Measurements from ENCODE around the gene PADI4. TPM values are rescaled to one million over a fixed set of nuclear protein-coding genes. Genes with fewer than 3 reads are reported as not detected.
A peak's percentile ranks its signal among the peaks of the same experiment; 100 is the strongest.

Gene PADI4
- total and polyA plus RNA-seq, 2 of the 8 experiments (the other 6 are each of a cell fraction or from before 2014, with no cell fraction given), result 0.29 TPM; not detected in 1

- Histone ChIP-seq H3K23me2 (ENCODE audit: low read depth, low read length) (no peaks in the 10 kb centered on the region), H4K5ac (ENCODE audit: insufficient read length, low read depth, low read length) (no peak overlapping the region), H2BK20ac (ENCODE audit: low read length) (no peak overlapping the region), H3K79me2 (ENCODE audit: control insufficient read depth in 1 of 2, insufficient read depth in 2 of 2, low read length in 2 of 2) (no peaks in the 10 kb centered on the region), H2BK5ac (ENCODE audit: low read depth, low read length) (no peak overlapping the region), H2AK5ac (ENCODE audit: low read depth, low read length) (no peak overlapping the region), H3K18ac (ENCODE audit: extremely low read depth, low read length) (no peak overlapping the region), H3K14ac (ENCODE audit: insufficient read length) (no peak overlapping the region), H3K27me3 (replicated peaks in 1 of 4; ENCODE audit: control insufficient read depth in 3 of 4, extremely low read depth in 1 of 4, insufficient read depth in 3 of 4, low read length in 3 of 4) (no peaks in the 10 kb centered on the region), H2BK120ac (replicated peaks; ENCODE audit: low read depth, low read length) (no peak overlapping the region), H3K27ac (ENCODE audit: low read depth, low read length) (no peak overlapping the region), H3K23ac (ENCODE audit: insufficient read length) (no peak overlapping the region), H2BK12ac (ENCODE audit: low read depth, low read length) (no peak overlapping the region), H3K4me2 (ENCODE audit: insufficient read depth in 1 of 2, low read depth in 2 of 2, low read length in 2 of 2) (no peak overlapping the region), H3K9ac (replicated peaks in 1 of 4; ENCODE audit: extremely low read depth in 1 of 4, low read depth in 3 of 4, low read length in 3 of 4) (no peak overlapping the region), H3K56ac (replicated peaks; ENCODE audit: insufficient read length, low read depth, low read length) (no peak overlapping the region), H2BK15ac (ENCODE audit: low read length) (no peak overlapping the region), H3K36me3 (ENCODE audit: control insufficient read depth in 2 of 4, insufficient read depth in 4 of 4, low read length in 3 of 4) (no peaks in the 10 kb centered on the region), H3K79me1 (ENCODE audit: low read depth, low read length) (no peaks in the 10 kb centered on the region), H2AFZ (ENCODE audit: low read length) (no peak overlapping the region), H3K4me1 (replicated peaks in 1 of 4; ENCODE audit: control insufficient read depth in 3 of 4, insufficient read depth in 4 of 4, low read length in 3 of 4) (no peaks in the 10 kb centered on the region), H4K8ac (ENCODE audit: extremely low read depth, insufficient read depth, low read length) (no peak overlapping the region), H3K4ac (replicated peaks; ENCODE audit: insufficient read length, low read depth, low read length) (no peak overlapping the region), H4K20me1 (replicated peaks in 1 of 2; ENCODE audit: control insufficient read depth in 1 of 2, insufficient read depth in 2 of 2, low read length in 2 of 2) (no peaks in the 10 kb centered on the region), H3K4me3 (ENCODE audit: extremely low read depth in 1 of 4, insufficient read depth in 2 of 4, low read depth in 3 of 4, low read length in 4 of 4) (no peak overlapping the region), H3K9me3 (ENCODE audit: insufficient read depth in 2 of 2, low read depth in 1 of 2, low read length in 1 of 2) (no peaks in the 10 kb centered on the region), H4K91ac (replicated peaks; ENCODE audit: insufficient read length, low read length) (no peak overlapping the region)
- ChIA-PET CTCF (ENCODE audit: partially characterized antibody) (interaction anchor here (1.3 kb wide), 1 partner anchor 56 kb away, joined by 5 read pairs; no protein-coding TSS in a partner anchor), POLR2A (ENCODE audit: partially characterized antibody) (no interaction called here)
- TF ChIP-seq JUND (IDR thresholded peaks at IDR 0.05; ENCODE audit: low read length), result 0 out of 2 replicates have a peak, but pooled peaks have one; percentile 25
- no peak for TF ChIP-seq CEBPB (IDR thresholded peaks at IDR 0.05; ENCODE audit: low read depth, low read length)
- DNase-seq (ENCODE audit: low read depth in 1 of 2, low spot score in 2 of 2) (no peak), FAIRE-seq (no peak)
- 87% methylated on average over 6 of the region's 7 CpGs; no CpG with 5 or more reads in 1 of the 2 experiments for WGBS, 2 experiments (ENCODE audit: extremely low coverage in 1 of 2, insufficient coverage in 1 of 2, insufficient read length in 1 of 2, insufficient replicate concordance in 2 of 2, low coverage in 1 of 2, low lambda C conversion rate in 2 of 2, missing lambda C conversion rate in 1 of 2)
Observed at GRCh38 chr1:17292299-17293160, 15.5 kb upstream of the PADI4 start.

Measured in H1 (cell line).